ENCODE results near the gene PTPRR.

GRCh38 chr12:70759161-70759918 lies 161.2 kb downstream of the PTPRR start:
- TF ChIP-seq PATZ1 (CRISPR knock-in tag; IDR thresholded peaks at IDR 0.05; ENCODE audit: borderline replicate concordance) (no peak), SNAI2 (CRISPR knock-in tag; IDR thresholded peaks at IDR 0.05) (no peak), ISL1 (CRISPR knock-in tag; IDR thresholded peaks at IDR 0.05) (no peak), GLIS3 (CRISPR knock-in tag; IDR thresholded peaks at IDR 0.05) (no peak), ESRRG (CRISPR knock-in tag; IDR thresholded peaks at IDR 0.05) (no peak), TCF4 (CRISPR knock-in tag; IDR thresholded peaks at IDR 0.05; ENCODE audit: borderline replicate concordance) (no peak)

Measured in SK-N-SH treated with all-trans-retinoic acid at 6 μM for 48 hours (cell line).